Hepatic stellate cell (primary cell): Measurements from ENCODE around the gene SDC1.
"Not testable (repeated sequence)": the region's sequence is repeated elsewhere in the genome, so short reads cannot be mapped to it uniquely, and the experiment has no call there.

ENCODE experiments used
- DNase-seq: peaks from one replicate; pipeline ENCODE4 v3.0.0; 2011; ENCODE audit warnings: low spot score

The SDC1 gene, protein sequence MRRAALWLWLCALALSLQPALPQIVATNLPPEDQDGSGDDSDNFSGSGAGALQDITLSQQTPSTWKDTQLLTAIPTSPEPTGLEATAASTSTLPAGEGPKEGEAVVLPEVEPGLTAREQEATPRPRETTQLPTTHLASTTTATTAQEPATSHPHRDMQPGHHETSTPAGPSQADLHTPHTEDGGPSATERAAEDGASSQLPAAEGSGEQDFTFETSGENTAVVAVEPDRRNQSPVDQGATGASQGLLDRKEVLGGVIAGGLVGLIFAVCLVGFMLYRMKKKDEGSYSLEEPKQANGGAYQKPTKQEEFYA

DNA sequence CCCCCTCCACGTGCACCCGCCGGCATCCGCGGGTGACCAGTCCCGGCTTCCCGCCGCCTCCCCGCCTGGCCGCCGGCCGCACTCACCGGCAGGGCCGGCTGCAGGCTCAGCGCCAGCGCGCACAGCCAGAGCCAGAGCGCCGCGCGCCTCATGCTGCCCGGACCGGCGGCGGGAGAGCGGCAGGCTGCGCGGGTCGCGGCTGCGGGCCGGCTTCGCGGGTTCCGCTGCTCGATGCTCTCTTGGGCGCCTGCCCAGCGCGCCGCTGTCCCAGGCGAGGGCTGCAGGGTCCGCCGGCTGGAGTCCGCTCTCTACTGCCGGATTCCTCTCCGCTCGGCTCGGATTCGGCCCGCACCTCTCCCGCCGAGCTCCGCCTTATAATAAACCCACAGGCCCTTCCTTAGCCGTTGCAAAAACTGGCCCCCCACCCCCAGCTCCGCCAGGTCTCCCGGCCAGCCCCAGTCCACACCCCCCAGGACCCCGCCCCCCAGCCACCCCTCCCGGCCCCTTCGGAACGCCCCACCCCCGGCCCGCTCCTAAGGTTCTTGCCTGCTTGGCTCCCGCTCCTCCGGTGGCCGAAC lies at the start of gene SDC1:
Gene SDC1 (minus strand): TSS at position 415 of the 578 bp plus-strand sequence. CDS start 263 bp downstream, at position 152.
- DNase-seq = peak; percentile 54

GRCh38 chr2:20273042-20273441 lies 48.1 kb upstream of the SDC1 start:
- DNase-seq = no peak

- not testable (repeated sequence) for DNase-seq
Observed at GRCh38 chr2:20268317-20268716, 43.4 kb upstream of the SDC1 start.

GRCh38 chr2:20267529-20267928 lies 42.6 kb upstream of the SDC1 start:
- DNase-seq = no peak

- DNase-seq = no peak
Observed at GRCh38 chr2:20264629-20265028, 39.7 kb upstream of the SDC1 start.

GRCh38 chr2:20257411-20257810 lies 32.5 kb upstream of the SDC1 start:
- no peak for DNase-seq

DNA sequence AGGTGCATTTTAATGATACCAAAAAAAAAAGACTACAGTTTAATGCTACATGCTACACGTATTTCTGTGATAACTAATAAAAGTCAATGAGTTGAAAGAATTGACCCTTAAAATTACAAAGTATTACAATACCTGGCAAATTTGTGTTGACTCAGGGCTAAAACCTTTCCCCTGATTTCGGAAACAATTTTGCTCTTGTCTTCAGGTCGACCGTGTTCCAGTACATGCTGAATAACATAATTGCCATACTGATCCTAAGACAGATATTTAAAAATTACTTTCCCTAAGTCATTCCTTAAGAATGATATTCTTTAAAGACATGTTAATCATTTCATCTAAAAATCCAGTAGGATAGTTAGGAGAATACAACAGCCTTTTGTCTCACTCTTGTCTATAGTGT lies 29.8 kb upstream of the SDC1 start:
- DNase-seq = no peak

DNA sequence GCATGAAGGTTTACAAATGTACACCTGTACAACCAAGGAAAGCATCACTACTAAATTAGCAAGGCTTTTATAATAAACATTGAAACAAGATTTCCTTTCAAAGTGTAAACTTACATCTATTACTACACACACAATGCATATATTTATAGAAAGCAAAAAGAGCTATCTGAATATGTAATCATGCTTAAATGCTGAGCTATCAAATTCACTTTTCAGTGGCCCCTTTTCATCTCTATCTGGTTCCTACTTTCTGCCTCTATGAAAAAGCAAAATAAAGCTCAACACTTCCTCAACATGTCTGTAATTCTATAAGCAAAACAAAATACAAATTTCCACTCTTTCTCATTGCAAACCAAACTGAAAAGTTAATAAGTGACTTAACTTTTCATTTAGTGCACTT lies 25.5 kb upstream of the SDC1 start:
- DNase-seq = no peak

- no peak for DNase-seq
Observed at GRCh38 chr2:20249170-20249569, 24.2 kb upstream of the SDC1 start.

- no peak for DNase-seq
Observed at GRCh38 chr2:20247084-20247483, 22.2 kb upstream of the SDC1 start.

- not testable (repeated sequence) for DNase-seq
Observed at GRCh38 chr2:20243637-20244036, 18.7 kb upstream of the SDC1 start.

DNA sequence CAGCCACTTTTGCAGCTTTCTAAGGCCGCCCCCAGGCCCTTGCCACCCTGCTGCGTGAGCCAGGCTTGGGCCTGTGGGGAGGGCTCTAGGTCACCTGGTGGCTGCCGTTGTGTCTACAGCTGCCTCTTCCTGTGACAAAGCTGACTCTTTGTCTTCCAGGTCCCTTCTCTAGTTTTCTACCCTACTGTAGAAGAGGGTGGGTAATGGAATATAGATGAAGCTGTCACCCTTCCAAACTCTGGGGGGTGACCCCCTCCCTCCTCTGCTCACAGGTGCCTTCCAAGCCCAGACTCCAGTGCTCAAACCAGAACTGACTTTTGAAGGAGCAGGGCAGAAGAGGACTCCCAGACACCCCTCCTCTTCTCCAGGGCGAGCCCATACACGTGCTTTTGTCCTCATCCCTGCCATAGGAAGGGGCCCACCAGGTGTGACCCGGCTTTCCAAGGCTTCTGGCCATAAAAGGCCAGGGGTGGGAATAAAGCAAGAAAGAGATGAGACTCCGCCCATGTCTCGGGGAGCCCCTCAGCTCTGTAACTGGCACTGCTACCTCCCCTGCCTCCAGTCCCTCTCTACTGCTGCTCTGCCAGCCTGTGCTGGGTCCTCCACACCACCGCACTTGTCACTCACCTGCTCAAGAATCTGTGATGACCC lies 17.9 kb upstream of the SDC1 start:
- DNase-seq = no peak

GRCh38 chr2:20241973-20242726 lies 17.2 kb upstream of the SDC1 start:
- DNase-seq = no peak

GRCh38 chr2:20240291-20240690 lies 15.4 kb upstream of the SDC1 start:
- DNase-seq = not testable (repeated sequence)

DNA sequence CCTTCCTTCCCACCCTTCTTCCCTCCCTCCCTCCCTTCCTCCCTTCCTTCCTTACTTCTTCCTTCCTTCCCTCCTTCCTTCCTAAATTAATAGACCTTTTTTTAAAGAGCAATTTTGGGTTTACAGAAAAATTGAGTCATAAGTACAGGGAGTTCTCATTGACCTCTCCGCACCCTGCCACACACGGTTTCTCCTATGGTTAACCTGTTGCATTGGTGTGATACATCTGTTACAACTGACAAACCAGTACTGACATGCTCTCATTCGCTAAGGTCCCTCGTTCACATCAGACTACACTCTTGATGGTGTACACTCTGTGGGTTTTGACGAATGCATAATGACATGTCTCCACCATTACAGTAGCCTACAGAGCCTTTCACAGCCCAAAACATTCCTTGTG lies 11.6 kb upstream of the SDC1 start:
- no peak for DNase-seq

- no peak for DNase-seq
Observed at GRCh38 chr2:20235655-20236305, 10.8 kb upstream of the SDC1 start.

- not testable (repeated sequence) for DNase-seq
Observed at GRCh38 chr2:20234597-20234996, 9.7 kb upstream of the SDC1 start.

DNA sequence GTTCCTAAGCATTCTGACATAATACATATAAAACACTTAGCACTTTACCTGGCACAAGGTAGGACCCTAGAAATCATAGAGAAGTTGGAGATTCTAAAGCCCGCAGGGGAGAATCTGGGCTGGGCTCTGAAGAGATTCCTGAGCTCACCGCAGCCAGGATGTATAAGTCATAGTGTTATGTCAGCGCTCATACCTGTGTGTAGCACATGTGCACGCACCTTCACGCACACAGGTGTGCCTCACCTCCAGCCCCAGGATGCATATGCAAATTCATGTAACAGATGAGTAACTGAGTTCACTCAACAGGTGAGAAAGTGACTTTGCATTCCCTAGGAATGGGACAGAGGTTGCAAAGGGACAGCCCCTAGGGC lies 7.9 kb upstream of the SDC1 start:
- DNase-seq = no peak

- DNase-seq = no peak
Observed at GRCh38 chr2:20231598-20232026, 6.7 kb upstream of the SDC1 start.

GRCh38 chr2:20231159-20231558 lies 6.2 kb upstream of the SDC1 start:
- DNase-seq = no peak

GRCh38 chr2:20230114-20230425 lies 5.1 kb upstream of the SDC1 start:
- no peak for DNase-seq
